Keratinocyte (primary cell): ENCODE data around the gene OTOL1.

Experiments used
- EZH2 ChIP-seq: IDR thresholded peaks from one replicate; pipeline ENCODE4 v1.6.1; 2012; ENCODE audit warnings: inconsistent platforms, mild to moderate bottlenecking, low read length, moderate library complexity
- TF ChIP-seq, protein P1 (sequence below), 3 experiments: IDR thresholded peaks in 1 of 3; conservative IDR thresholded peaks in 1 of 3; optimal IDR thresholded peaks in 1 of 3; 2 replicates in 2 of 3; 3 replicates in 1 of 3; pipeline versions ENCODE3 to v1.5.1; 2011; ENCODE audit warnings: low read length in 3 of 3, mild to moderate bottlenecking in 3 of 3, moderate library complexity in 2 of 3, control low read depth in 1 of 3, inconsistent platforms in 1 of 3; ENCODE audit not compliant: insufficient read depth in 2 of 3; ENCODE audit errors: extremely low read depth in 1 of 3

DNA sequence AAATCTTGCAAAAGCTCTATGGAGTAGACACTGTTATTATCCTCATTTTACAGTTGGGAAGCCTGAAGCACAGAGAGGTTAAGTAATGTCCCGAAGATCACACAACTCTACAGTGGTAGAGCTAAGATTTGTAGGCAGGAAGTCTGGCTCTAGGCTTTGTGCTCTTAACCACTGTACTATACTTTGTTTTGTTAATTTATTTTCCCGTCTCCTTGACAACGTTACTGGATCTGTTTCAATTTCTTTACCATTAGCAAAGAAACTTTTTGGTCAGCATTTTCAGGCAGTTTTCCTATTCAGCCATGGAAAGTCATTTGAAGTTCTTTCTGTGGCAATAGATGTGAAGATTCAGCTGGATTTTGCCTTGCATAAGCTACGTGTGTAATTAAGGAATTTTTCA is 51.7 kb downstream of the OTOL1 start:
- TF ChIP-seq, protein P1, sequence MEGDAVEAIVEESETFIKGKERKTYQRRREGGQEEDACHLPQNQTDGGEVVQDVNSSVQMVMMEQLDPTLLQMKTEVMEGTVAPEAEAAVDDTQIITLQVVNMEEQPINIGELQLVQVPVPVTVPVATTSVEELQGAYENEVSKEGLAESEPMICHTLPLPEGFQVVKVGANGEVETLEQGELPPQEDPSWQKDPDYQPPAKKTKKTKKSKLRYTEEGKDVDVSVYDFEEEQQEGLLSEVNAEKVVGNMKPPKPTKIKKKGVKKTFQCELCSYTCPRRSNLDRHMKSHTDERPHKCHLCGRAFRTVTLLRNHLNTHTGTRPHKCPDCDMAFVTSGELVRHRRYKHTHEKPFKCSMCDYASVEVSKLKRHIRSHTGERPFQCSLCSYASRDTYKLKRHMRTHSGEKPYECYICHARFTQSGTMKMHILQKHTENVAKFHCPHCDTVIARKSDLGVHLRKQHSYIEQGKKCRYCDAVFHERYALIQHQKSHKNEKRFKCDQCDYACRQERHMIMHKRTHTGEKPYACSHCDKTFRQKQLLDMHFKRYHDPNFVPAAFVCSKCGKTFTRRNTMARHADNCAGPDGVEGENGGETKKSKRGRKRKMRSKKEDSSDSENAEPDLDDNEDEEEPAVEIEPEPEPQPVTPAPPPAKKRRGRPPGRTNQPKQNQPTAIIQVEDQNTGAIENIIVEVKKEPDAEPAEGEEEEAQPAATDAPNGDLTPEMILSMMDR (optimal IDR thresholded peaks at IDR 0.05 in 1 of 3, IDR thresholded peaks at IDR 0.05 in 1 of 3, conservative IDR thresholded peaks at IDR 0.05 in 1 of 3; ENCODE audit: extremely low read depth in 1 of 3, insufficient read depth in 2 of 3, low read length in 3 of 3): no peak
- TF ChIP-seq EZH2: no peak
